GM19397 (cell line): ENCODE data around the gene COL4A1.

Experiments used
- ATAC-seq: cut with Tn5 transposase; IDR thresholded peaks from one replicate; pipeline ENCODE4 v1.9.1; 2021; ENCODE audit warnings: mild to moderate bottlenecking, moderate library complexity; ENCODE audit not compliant: unreplicated experiment

Gene COL4A1

DNA sequence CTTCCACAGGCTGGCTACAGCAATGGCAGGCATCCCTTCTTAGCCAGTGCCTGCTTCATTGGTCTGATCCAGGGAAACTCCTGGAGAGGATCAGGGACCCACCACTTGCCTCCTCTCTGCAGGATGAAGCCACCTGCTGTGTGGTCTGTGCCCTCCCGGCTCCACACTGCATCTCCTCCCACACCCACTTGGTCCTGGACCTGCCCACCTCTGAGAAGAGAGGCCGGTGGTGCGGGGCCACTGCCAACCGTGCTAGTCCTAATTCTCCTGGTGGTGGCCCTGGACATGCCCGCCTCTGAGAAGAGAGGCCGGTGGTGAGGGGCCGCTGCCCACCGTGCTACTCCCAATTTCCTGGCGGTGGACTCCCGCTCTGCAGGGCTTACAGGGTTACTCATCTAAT lies 98.8 kb downstream of the COL4A1 start:
- no peak for ATAC-seq

DNA sequence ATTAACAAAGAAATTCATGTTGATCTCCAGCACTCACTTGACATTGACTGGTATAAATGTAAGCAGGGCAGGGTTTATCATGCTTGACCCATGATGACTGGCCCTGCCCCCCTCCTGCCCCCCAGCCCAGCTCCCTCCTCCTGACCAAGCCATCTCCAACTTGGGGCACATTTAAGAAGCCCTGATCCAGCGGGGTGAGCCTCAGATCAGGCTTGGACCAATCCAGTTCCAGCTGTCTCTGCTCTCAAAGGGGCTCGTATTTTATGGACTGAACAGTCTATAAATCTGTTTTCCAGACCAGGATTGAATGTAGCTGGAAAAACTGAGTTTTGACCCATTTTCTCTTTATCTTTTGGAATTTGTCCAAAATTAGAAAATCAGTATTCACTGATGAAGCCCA lies 100.0 kb downstream of the COL4A1 start:
- ATAC-seq: no peak

- ATAC-seq: no peak
Observed at GRCh38 chr13:110206185-110206584, 100.8 kb downstream of the COL4A1 start.

GRCh38 chr13:110201114-110201513 lies 105.8 kb downstream of the COL4A1 start:
- no peak for ATAC-seq

DNA sequence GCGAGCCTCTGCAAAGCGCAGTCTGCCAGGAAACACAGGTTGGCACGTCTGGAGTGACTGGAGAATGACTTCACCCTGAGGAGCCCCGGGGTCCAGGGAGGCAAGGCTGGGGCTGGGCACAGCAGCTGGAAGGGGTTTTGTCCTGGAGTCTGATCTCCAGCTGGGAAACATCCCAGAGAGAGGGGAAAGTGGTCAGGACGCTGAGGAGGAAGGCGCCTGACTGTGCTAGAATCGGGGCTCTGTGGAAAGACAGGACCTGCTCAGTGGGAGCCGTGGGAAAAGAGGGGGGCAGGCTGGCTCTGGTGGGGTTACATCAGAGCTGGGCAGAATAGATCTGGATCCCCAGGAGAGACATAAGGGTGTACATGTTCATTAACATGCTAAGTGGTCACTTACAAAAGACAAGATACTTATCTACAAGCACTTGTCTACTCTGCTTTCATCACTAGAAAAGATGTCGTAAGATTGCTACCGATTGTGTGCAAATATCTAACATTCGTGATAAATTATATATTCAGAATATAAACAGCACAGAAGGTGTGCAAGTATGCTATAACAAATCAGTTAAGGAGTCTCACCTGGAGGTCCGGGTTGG lies 106.6 kb downstream of the COL4A1 start:
- ATAC-seq: no peak

DNA sequence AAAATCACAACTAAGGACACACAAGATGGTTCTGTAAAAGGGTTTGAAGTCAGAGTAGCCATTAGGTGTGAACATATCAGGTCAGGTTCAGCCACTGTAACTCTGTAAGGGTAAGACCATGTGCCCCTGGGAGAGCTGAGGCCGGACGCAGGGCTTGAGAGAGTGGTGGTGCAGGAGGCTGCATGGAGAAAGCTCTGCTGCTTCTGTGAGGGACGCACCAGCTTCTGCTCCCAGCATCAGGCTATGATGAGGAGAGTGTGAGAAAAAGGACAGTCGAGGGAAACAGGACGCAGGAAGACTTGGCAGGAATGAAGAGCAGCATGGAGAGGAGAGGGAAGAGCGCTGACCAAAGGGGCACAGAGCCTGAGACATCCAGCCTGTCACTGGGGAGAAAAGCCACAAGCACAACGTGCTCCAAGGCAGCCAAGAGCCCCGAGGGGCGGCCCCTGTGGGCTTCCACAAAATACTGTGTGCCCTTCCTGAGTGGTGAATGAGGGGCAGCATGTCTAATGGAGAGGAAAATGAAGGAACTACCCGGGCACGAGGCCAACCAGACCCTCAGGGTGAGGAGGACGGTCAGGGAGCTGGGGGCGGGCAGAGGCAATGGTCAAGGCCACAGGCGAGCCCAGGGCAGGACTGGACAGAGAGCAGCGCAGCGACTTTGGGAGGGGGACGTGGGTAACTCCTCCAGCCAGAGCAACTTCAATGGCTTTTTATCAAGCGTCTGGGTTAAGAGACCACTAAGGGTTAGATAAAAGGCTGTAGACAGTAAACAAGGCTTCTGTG lies 107.7 kb downstream of the COL4A1 start:
- ATAC-seq: no peak

GRCh38 chr13:110197471-110197870 lies 109.5 kb downstream of the COL4A1 start:
- ATAC-seq: no peak

- no peak for ATAC-seq
Observed at GRCh38 chr13:110197026-110197425, 109.9 kb downstream of the COL4A1 start.

DNA sequence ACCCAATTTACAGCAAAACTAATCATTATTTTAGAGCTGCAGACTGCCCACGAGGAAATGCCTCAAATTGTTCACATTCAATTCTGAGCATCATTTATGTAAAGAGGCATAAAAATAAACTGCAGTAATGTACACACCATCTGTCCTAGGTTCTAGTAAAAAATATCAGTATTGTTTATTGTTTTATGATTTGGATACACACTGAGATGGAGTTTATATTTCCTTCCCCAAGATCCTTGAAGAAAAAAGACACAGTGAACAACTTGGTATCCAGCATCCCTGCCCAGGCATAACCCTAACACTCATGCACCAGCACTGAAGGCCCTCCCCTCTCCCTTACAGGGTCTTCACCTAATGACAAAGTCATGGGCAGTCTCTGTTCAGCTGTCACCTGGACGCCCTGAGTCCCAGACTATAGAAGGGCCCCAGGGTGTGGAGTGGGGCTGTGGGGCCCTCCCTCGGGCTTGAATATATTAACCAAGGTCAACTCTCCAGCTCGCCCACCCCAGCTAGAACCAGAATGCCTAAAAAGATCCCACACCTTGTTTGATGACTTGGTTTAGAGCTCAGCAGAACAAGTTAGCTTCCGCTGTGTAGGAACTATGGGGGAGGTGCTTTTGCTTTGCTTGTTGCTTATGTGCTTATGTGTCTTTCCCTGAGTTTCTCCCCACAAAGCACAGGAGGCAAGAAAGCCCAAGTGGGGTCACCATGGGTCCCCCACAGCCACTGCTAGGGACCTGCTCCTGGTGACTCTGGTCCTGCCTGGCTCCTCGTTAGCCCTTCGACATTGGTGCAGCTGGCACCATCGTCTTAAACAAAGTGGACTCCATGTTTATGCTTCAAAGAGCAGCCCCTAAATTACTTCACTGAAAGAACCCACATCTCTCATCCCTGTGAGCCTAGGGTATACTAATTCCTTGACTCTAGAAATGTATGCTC lies 111.1 kb downstream of the COL4A1 start:
- no peak for ATAC-seq

DNA sequence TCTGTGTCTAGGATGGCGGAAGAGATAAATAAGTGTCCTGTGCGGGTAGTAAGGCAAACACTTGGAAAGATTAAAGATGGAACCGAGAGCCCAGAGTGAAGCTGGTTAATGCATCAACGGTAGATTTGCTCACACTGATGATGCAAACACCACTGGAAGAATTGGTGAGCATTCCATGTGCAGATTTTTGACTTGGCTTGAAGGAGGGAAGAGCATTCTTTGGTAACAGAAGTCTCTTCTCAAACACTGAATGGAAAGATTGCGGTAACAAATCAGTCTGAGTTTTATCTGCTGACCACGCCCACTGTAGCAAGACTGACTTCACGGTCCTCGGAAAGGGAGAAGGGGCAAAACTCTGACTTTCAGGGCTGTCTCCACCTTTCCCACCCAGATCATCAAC lies 112.5 kb downstream of the COL4A1 start:
- no peak for ATAC-seq

DNA sequence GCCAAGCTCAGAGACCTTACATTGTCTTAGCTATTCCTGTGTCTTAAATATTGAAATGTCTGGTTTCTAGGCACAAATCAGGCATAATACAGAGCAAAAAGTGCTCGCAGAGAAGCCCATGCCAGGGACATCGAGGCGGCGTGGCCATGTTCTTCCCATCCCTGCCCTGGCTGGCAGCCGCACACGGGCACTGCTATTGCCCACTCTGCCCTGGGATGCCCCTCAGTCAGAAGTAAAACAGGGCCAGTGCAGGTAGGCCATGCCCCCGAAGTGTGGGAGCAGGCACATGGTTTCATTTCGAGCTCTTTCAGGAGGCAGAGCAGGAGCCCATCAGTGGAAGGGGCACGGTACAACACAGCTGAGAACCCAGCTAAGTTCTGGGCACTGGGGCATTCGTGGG lies 113.5 kb downstream of the COL4A1 start:
- ATAC-seq: no peak

DNA sequence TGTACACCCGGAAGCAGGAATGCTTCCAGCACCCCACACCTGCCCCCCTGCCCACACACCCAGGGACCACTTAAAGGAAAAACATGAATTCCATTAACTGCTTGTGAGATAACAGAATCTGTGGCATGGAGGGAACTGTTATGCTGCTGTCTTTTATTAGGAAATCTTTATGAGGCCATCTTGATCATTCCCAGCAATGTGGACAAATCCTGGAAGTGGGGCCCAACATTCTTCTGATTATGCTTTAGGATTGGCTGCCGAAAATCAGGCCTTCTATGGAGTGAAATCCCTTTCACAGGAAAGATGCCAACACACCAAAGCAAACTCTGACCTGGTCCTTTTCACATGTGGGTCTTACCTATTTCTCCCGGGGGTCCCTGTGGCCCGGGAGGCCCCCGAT lies 114.5 kb downstream of the COL4A1 start:
- no peak for ATAC-seq

DNA sequence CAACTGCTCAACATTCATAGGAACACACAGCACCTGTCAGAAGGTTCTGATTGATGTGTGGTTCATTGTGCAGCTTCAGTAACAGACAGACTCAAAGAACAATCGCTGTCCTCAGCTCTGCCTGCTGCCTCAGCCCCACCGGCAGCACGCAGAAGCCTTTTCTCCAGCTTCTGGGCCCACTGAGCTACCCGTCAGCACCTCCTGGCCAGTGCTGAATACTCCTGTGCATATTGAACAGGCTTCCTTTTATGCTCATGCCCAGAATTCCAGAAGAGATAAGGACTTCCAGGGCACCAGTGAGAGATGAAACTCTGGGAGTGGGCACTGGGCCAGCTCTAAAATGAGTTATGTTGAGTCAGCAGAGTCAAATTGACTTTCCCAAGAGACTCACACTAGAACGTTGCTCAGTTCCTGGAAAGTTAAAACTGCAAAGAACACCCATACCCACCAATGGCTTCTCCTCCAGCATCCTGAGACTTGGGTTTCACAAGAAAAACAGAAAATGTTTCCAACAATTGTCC lies 119.3 kb downstream of the COL4A1 start:
- no peak for ATAC-seq

DNA sequence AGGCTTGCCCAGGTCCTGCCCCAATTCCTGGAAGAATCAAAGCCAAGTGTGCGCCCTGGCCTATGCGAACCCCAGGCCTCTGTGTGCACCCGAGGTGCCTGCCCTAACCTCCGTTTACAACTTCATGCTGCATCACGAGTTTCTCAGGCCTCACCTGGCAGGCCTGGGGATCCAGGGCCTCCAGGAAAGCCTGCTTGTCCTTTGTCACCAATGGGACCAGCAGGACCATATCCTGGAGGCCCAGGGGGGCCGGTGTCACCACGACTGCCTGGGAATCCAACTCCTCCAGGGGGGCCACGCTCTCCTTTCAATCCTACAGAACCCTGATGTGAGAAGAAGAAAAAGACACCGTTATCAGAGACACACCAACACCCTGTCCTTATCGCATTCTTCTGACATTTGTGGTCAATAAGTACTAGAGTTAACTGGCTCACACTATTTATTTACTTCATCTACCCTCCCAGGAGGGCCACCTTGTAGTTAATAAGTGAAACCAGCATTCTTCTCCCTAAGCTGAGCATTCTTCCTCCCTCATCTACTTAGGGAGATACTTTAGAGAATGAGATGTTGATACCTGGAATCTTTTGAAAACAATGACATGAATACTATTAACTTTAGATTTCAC lies 120.6 kb downstream of the COL4A1 start:
- ATAC-seq: no peak

DNA sequence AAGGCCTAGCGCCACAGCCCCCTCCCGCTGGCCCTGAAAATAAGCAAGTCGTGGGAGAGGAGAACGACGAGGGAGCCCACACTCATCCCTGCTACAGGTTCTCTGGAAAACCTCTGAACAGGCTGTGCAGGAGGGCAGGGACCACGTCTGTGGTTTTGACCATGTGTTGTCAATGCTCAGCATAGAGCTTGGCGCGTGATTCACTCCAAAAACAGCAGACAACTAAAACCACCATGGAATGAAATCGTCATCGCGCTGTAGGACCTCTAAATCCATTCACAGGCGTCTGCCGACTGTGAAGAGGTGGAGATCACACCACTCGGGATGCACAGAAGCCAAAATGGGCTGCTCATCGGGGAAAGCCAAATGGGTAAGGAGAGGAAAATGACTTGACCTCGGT lies 121.3 kb downstream of the COL4A1 start:
- no peak for ATAC-seq

GRCh38 chr13:110183910-110184309 lies 123.0 kb downstream of the COL4A1 start:
- no peak for ATAC-seq

DNA sequence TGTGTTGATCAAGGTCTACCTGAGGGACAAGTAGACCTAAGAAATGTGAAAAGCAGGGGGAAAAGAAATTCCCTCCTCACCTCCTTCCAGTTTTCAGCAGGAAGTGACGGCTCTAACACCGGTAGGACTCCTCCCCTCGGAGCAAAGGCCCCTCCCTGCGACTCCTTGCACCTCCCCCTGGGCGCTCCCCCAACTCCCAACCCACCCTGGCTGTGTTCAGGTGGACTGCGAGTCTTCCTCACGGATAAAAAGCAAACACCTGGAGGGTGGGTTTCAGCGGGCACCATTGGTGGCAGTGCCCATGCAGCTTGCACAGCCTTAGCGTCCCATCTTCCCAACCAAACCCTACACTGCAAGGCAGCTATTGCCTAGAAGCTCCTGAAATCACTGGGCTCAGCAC lies 124.5 kb downstream of the COL4A1 start:
- no peak for ATAC-seq

DNA sequence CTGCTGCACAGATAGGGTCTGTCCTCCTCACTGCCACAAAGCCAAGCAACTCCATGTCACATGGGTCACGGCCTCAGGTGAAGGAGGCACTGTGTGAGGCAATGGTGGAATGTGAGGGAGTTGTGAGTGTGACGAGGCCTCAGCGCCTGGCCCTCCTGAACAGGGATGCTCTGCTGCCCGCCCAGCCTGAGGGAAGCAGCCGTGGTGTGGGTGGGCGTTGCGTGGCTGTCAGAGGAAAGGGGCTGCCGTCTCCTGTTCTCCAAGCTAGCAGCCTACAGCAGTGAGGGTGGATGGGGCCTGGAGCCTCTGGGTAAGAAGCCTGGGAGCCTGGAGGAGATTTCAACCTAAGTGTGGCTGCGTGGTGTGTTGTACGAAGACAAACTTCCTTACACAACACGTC lies 125.0 kb downstream of the COL4A1 start:
- ATAC-seq: no peak

- no peak for ATAC-seq
Observed at GRCh38 chr13:110179857-110180147, 127.2 kb downstream of the COL4A1 start.

GRCh38 chr13:110179116-110179856 lies 127.7 kb downstream of the COL4A1 start:
- ATAC-seq: no peak

GRCh38 chr13:110177790-110178189 lies 129.2 kb downstream of the COL4A1 start:
- ATAC-seq: no peak
